GM12874 (cell line): ENCODE results near the gene PROK1.

ENCODE experiments used
- TF ChIP-seq, protein P1 (sequence below): IDR thresholded peaks from 2 replicates; pipeline ENCODE4 v1.5.1; 2011; ENCODE audit warnings: low read depth, mild to moderate bottlenecking, control low read depth, low read length, moderate library complexity; ENCODE audit not compliant: insufficient read depth

PROK1 gene

DNA sequence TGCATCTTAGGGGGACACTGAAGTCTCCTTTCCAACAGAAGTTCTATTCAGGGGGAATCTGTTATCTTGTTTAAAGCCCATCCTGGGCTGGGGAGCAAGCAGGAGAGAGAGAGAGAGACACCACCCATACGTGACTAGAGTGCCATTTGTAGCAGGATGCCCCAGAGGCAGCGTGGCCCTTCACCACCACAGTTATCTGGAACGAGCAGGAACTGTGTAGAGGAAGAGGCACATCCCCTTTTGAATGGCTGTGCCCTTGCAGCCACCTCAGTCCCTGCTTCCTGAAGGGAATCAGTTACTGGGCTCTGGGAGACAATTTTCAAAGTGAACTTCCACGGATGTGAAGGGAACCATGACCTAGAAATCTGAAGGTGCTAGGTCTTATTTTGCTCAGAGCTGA lies 24.1 kb upstream of the PROK1 start:
- TF ChIP-seq, protein P1, sequence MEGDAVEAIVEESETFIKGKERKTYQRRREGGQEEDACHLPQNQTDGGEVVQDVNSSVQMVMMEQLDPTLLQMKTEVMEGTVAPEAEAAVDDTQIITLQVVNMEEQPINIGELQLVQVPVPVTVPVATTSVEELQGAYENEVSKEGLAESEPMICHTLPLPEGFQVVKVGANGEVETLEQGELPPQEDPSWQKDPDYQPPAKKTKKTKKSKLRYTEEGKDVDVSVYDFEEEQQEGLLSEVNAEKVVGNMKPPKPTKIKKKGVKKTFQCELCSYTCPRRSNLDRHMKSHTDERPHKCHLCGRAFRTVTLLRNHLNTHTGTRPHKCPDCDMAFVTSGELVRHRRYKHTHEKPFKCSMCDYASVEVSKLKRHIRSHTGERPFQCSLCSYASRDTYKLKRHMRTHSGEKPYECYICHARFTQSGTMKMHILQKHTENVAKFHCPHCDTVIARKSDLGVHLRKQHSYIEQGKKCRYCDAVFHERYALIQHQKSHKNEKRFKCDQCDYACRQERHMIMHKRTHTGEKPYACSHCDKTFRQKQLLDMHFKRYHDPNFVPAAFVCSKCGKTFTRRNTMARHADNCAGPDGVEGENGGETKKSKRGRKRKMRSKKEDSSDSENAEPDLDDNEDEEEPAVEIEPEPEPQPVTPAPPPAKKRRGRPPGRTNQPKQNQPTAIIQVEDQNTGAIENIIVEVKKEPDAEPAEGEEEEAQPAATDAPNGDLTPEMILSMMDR = no peak

DNA sequence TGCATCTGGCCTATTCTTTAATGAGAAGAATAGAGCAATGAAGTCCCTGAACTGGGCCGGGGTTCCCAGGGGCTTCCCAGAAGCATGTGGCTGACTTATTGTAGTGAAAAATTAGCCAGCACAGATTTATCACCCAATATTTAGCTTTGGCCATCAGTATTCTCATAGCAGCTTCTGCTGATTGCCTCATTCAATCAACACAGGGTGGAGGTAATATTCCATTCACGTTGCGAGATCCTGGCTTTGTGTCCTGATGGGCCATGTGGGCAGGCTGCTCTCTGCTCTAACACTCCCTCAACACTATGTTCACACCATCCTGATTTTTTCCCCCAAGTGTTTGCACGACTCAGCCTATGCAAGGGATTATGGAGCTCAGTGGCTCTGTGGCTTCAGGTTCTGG lies 22.0 kb upstream of the PROK1 start:
- TF ChIP-seq, protein P1 = no peak

DNA sequence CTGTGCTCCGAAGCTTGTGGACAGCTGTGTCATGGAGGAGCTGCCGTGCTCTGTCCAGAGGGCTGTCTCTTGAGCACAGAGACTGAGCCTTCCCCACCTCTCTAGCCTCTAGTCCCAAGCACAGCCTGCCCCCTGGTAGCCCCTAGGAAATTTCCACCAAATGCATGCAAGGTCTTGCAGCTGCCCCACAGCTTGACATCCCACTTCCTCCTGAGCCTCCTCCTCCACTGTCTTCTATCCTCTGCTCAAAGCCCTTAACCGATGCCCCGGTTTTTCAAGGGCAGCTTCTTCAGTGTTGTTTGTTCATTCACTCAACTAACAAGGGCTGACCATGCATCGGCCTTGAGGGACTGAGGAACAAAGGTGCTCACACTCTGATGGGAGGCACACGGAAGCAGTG lies 20.6 kb upstream of the PROK1 start:
- TF ChIP-seq, protein P1 = no peak

DNA sequence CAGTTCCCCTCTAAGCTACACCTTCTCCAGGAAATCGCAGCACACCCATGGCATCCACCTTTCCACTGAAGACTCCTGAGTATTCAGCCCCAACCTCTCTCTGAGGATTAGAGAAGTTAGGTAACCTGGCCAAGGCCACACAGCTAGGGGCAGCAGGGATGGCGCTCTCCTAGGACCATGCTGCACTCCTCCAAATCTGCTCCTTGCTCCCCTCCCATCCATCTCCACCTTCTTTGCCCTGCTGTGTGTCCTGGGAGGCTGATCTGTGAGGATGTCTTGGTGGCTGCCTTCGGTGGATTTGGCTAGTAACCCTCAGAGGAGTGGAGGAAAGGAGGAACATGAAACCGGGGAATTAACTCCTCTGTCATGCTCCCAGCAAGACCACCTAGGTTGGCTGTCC lies 20.0 kb upstream of the PROK1 start:
- TF ChIP-seq, protein P1 = no peak

DNA sequence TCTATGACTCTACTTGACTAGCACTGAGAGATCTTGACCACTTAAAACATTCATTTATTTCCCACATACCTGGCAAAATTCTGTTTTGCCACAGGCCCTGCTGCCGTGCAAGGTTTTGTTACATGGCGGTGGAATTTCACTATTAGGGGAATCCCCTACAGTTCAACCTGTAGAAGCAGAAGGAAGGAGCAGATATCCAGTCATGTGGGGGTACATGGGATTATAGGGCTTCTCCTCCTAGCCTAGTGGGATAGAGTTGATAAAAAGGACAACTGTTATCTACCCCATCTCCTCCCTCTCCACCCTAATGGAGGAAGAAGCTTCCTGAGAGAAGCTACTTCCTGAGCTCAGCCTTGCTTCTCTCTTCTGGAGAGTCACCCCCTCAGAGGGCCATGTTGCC lies 17.7 kb upstream of the PROK1 start:
- TF ChIP-seq, protein P1 = no peak

DNA sequence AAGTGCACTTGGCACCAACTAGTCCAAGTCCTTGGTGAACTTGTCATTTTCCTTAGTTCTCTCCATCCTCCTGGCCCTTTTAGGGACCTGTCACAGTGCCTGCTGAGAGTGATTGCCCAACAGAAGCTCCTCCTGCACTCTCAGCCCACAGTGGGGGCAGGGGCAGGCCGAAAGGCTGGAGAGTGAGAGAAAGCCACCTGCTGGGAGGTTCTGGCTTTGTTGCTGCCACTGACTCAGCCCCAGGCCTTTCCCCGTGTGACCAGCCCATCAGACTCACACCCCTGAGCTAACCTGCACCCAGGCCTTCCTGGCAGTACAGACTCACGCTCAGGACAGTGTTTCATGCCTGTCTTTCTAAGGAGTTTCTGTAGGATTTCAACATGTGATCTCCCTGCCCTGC lies 17.1 kb upstream of the PROK1 start:
- TF ChIP-seq, protein P1 = 0 out of 2 replicates have a peak, but pooled peaks have one; percentile 16

DNA sequence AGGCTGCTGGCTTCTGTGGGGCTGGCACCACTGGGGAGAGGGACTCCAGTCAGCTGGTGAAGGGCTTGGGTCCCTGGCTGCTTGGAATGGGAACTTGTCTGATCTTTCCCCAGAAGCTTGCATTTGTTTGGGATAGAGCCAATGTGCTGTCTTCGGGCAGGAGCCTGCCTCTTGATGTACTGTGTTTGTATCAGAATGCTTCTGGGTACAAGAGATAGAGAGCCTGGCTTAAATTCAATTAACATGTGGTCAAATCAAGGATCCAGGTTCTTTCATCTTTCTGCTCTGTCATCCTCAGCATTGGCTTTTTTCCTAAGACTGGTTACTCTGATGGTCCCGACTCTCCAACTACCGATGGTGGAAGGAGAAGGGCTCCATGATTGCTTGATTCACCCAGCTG lies 16.0 kb upstream of the PROK1 start:
- TF ChIP-seq, protein P1 = no peak

DNA sequence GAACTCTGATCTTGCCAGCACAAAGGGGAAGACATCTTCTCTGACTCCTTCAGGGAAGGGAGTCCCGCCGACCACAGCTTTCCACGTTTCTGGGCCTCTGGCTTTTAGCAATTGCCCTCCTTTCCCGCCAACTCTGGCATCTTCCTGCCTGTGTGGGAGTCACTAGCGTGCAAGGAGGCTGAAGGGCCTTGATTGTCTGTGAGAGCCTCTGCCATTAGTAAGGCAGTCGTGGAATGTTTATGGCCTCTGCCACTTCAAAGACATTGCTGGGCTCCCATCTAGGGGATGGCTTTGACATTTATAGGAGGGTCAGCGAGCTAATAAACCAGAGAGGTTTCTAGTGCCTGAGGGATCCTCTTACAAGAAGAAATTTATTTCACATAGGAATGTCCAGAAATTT lies 14.3 kb upstream of the PROK1 start:
- TF ChIP-seq, protein P1 = no peak
